Activated T-cell treated with anti-CD3 and anti-CD28 coated beads, Interleukin-2, amount 50 U/mL, for 4 hours (primary cell): ENCODE data around the gene ZSCAN1. TPM values are rescaled to one million over a fixed set of nuclear protein-coding genes. Genes with fewer than 3 reads are reported as not detected.
A peak's percentile ranks its signal among the peaks of the same experiment; 100 is the strongest.

Source experiments
- ATAC-seq, 2 donors: fragments of 200-7000 bp; cut with Tn5 transposase; one replicate each; pipeline ENCODE4 v1.10.0; 2021
- DNase-seq: peaks from one replicate; pipeline ENCODE4 v3.0.0-alpha.2; 2020
- H3K27me3 Mint-ChIP-seq: one replicate; pipeline ENCODE4 v1.8.0; 2021; ENCODE audit warnings: low read depth, mixed read lengths
- H3K36me3 Mint-ChIP-seq: one replicate; pipeline ENCODE4 v1.8.0; 2022; ENCODE audit warnings: mixed read lengths; ENCODE audit not compliant: insufficient read depth
- H3K4me1 Mint-ChIP-seq: one replicate; pipeline ENCODE4 v1.8.0; 2021; ENCODE audit warnings: low read depth, mixed read lengths
- H3K4me3 Mint-ChIP-seq: one replicate; pipeline ENCODE4 v1.8.0; 2021; ENCODE audit warnings: mild to moderate bottlenecking, moderate library complexity, mixed read lengths
- H3K9me3 Mint-ChIP-seq: one replicate; pipeline ENCODE4 v1.8.0; 2021; ENCODE audit warnings: mixed read lengths
- total RNA-seq, 3 donors: library from RNA; stranded (reverse); gene quantifications; one replicate each; pipeline ENCODE4 v1.2.1, GENCODE V29; 2021

Gene ZSCAN1
- total RNA-seq, 3 donors from 2014 or later: not detected

DNA sequence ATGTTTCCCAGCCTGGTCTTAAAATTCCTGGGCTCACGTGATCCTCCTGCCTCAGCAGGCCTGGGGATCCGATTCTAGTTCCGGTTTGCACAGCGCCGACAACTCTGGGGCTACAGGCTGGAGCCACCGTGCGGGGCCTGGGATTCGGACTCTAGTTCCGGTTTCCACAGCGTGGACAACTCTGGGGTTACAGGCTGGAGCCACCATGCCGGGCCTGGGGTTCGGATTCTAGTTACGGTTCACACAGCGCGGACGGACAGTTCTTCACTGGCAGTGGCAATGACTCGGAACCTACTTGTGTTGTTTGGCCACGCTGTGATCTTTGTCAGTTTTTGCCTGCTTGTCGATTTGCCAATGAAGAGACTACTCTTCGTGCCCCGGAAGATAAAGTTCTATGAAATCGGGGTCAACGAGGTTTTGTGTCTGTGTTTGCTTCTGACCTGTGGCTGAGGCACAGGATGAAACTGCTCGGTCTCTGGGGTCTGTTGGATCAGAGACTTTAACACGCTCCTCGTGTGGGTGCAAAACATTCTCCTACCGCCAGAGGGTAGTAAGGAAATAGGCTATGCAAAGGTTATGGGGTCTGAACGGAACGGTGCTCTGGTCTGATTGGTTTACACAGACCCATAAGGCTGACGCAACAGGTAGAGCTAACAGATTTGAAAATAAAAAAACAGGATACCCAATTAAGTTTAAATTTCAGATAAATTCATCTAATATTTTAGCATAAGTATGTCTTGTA is 12.1 kb upstream of the ZSCAN1 start:
- Mint-ChIP-seq H3K36me3 (no peaks in the 10 kb centered on the region), H3K9me3 (peaks cover 28% of the 10 kb centered on the region), H3K27me3 (peaks cover 3% of the 10 kb centered on the region), H3K4me3 (no peak overlapping the region), H3K4me1 (no peaks in the 10 kb centered on the region)
- DNase-seq (no peak), ATAC-seq (peak; percentile 59 to 71)

DNA sequence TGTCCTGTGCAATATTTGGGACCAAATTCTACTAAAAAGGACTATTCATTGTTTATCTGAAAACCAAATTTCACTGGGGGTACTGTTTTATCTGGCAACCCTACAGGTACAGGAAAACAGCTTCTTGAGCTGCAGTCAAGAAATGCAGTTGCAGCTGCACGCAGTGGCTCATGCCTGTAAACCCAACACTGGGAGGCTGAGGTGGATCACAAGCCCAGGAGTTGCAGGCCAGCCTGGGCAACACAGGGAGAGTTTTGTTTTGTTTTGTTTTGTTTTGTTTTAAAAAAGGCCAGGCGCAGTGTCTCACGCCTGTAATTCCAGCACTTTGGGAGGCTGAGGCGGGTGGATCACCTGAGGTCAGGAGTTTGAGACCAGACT is 11.6 kb upstream of the ZSCAN1 start:
- H3K4me3 Mint-ChIP-seq: no peak overlapping the region
- H3K27me3 Mint-ChIP-seq: peaks cover under 1% of the 10 kb centered on the region
- H3K4me1 Mint-ChIP-seq: no peaks in the 10 kb centered on the region
- H3K36me3 Mint-ChIP-seq: no peaks in the 10 kb centered on the region
- ATAC-seq: no peak
- peaks cover 31% of the 10 kb centered on the region for H3K9me3 Mint-ChIP-seq
- no peak for DNase-seq

- H3K4me3 Mint-ChIP-seq: no peak overlapping the region
- H3K36me3 Mint-ChIP-seq: no peaks in the 10 kb centered on the region
- ATAC-seq: no peak
- H3K9me3 Mint-ChIP-seq: peaks cover 41% of the 10 kb centered on the region
- no peak for DNase-seq
- no peaks in the 10 kb centered on the region for H3K4me1 Mint-ChIP-seq
- no peaks in the 10 kb centered on the region for H3K27me3 Mint-ChIP-seq
Observed at GRCh38 chr19:58024661-58025060, 9.2 kb upstream of the ZSCAN1 start.

DNA sequence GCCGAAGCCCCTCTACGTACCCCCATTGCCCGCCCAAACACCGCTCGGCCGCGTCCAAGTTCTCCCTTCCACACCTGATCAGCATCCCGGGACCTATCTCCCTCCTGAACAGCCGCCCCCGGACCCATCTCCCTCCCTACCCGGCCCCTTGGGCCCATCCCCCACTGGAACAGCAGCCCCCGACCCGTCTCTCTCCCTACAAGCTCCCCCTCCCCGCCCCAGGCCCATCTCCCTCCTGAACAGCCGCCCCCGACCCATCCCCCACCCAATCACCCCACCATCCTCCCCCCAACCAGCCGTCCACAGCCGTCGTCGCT is 610 bp downstream of the ZSCAN1 start:
- peaks cover 25% of the 10 kb centered on the region for H3K9me3 Mint-ChIP-seq
- H3K36me3 Mint-ChIP-seq: peaks cover 9% of the 10 kb centered on the region
- H3K27me3 Mint-ChIP-seq: peaks cover 29% of the 10 kb centered on the region
- no peak overlapping the region for H3K4me3 Mint-ChIP-seq
- no peak for ATAC-seq
- no peaks in the 10 kb centered on the region for H3K4me1 Mint-ChIP-seq
- DNase-seq: no peak

GRCh38 chr19:58035863-58036262 is 2.0 kb downstream of the ZSCAN1 start:
- H3K36me3 Mint-ChIP-seq: peaks cover 9% of the 10 kb centered on the region
- no peak overlapping the region for H3K4me3 Mint-ChIP-seq
- H3K9me3 Mint-ChIP-seq: peaks cover 23% of the 10 kb centered on the region
- H3K27me3 Mint-ChIP-seq: peaks cover 29% of the 10 kb centered on the region
- no peaks in the 10 kb centered on the region for H3K4me1 Mint-ChIP-seq
- DNase-seq (no peak), ATAC-seq (no peak)

DNA sequence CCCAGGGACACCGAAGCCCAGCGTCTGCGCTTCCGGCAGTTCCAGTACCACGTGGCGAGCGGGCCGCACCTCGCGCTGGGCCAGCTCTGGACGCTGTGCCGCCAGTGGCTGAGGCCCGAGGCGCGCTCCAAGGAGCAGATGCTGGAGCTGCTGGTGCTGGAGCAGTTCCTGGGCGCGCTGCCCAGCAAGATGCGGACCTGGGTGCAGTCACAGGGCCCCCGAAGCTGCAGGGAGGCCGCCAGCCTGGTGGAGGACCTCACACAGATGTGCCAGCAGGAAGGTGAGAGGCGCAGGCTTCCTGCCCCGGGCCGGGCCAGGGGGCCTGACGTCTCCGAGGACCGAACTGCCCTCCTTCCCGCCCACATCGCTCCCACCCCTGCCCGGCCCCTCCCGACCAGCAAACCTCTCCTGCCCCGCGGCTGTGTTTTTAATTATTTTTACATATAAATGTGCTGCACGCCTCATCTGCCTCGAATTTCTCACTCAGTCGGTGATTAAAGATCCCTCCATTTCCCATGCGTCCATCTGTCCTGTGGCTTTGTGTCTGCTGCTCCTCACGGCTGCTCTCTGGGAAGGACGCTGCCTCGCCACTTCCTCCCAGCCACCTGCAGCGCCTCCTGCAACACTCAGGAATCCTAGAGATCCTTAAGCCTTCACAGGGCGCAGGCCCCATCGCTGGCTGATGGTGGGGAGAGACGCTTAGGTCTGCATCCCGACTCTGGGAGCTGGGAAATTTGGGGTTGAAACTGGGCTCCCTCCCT is 4.3 kb downstream of the ZSCAN1 start:
- H3K4me1 Mint-ChIP-seq: no peaks in the 10 kb centered on the region
- DNase-seq: no peak
- peaks cover 23% of the 10 kb centered on the region for H3K9me3 Mint-ChIP-seq
- H3K36me3 Mint-ChIP-seq: peaks cover 9% of the 10 kb centered on the region
- peaks cover 26% of the 10 kb centered on the region for H3K27me3 Mint-ChIP-seq
- ATAC-seq: no peak
- H3K4me3 Mint-ChIP-seq: no peak overlapping the region

DNA sequence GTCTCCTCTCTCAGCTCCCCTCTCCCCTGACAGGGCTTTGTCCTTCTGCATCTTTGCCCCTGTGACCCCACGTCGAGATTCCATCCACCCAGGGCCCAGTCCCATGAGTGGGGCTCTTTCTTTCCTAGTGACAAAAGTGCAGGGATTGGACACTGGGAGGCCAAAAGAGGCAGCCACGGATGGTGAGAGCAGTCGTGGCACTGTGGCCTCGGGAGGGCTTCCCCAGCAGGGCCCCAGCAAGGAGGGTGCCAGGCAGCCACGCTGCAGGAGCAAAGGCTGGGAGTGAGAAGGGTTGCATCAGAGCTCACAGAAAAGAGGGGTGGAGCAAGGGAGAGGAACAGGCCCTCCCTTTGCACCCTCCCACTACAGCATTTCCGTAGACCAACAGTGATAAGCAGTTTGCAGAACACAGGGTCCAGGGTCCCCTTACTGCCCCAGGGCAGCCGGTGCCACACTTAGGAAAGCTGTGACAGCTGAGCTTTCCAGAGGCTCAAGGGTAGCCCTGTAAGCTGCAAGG is 4.9 kb downstream of the ZSCAN1 start:
- Mint-ChIP-seq H3K9me3 (peaks cover 28% of the 10 kb centered on the region), H3K36me3 (peaks cover 9% of the 10 kb centered on the region), H3K27me3 (peaks cover 26% of the 10 kb centered on the region), H3K4me3 (no peak overlapping the region), H3K4me1 (no peaks in the 10 kb centered on the region)
- DNase-seq (no peak), ATAC-seq (no peak)

- no peak for ATAC-seq
- no peak for DNase-seq
- Mint-ChIP-seq H3K27me3 (peaks cover 12% of the 10 kb centered on the region), H3K4me3 (no peak overlapping the region), H3K4me1 (no peaks in the 10 kb centered on the region), H3K9me3 (peaks cover 23% of the 10 kb centered on the region), H3K36me3 (peaks cover 4% of the 10 kb centered on the region)
Observed at GRCh38 chr19:58040751-58041525, 7.1 kb downstream of the ZSCAN1 start.

DNA sequence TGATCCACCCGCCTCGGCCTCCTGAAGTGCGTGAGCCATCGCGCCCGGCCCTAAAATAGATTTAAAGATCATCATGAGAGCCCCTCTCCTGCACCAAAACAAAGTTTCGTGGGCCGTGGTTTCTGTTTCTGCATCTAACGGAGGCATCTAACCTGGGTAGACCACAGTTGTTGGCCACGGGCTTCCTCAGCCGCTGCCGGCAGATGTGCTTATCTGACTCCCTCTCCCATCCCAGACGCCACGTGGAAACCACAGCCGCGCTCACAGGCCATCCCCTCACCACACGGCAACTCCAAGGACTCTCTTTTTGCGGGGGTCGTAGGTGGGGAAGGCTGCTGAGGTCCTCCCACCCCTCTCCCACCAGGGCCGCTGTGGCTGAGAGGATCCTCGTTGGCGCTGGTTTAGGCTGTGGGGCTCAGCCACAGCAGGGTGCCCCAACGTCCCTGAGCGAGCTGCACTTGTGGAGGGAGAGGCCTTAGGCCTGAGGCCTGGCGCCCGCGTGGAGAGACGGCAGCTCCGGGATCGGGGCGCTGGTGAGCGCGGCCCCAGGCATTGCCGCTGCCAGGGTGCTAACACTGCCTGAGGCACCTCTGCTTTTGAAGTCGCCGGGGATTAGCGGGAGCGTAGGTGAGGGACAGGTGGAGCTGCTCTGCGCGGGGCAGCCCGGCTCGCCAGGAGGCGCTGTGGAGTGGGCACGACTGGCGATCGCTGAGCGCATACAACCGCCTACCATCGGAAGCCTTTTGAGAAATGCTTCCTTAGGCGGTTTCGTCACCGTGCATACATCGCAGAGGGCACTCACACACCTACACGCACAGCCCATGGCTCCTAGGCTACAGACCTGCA is 8.9 kb downstream of the ZSCAN1 start:
- H3K9me3 Mint-ChIP-seq: peaks cover 26% of the 10 kb centered on the region
- ATAC-seq: no peak
- no peaks in the 10 kb centered on the region for H3K4me1 Mint-ChIP-seq
- H3K27me3 Mint-ChIP-seq: peaks cover 6% of the 10 kb centered on the region
- DNase-seq: no peak
- no peak overlapping the region for H3K4me3 Mint-ChIP-seq
- H3K36me3 Mint-ChIP-seq: peaks cover 2% of the 10 kb centered on the region

DNA sequence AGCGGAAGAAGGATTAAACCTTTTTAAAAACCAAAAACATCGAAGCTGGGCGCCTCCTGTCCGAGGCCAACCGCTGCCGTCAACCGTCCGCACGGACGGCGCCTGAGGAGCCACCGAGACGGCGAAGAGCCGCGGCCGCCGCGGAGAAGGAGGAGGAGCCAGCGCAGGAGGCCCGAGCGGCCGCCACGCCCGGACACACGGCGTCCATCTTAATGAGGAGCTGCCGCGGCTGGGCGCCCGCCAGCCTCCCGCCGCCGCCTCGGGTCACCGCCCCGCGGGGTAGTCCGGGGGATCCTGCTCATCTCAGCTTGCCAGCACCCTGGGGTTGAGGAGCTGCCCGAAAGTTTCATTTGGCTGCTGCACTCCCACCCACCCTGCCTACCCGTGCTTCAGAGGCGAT is 10.6 kb downstream of the ZSCAN1 start:
- H3K4me3 Mint-ChIP-seq: no peak overlapping the region
- peaks cover 27% of the 10 kb centered on the region for H3K9me3 Mint-ChIP-seq
- H3K4me1 Mint-ChIP-seq: no peaks in the 10 kb centered on the region
- no peak for ATAC-seq
- H3K36me3 Mint-ChIP-seq: peaks cover 2% of the 10 kb centered on the region
- H3K27me3 Mint-ChIP-seq: no peaks in the 10 kb centered on the region
- DNase-seq: no peak

DNA sequence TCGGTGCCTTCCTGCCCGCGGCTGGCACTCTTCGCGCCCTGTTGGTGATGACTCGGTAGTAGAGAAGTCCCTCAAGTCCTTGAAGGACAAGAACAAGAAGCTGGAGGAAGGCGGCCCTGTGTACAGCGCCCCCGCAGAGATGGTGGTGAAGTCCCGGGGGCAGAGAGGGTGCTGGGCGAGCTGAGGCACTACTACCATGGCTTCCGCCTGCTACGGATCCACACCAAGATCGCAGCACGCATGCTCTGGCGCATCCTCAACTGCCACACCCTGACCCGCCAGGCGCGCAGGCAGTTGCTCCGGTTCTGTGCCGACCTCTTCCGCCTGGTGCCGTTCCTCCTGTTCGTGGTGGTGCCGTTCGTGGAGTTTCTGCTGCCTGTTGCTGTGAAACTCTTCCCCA is 11.1 kb downstream of the ZSCAN1 start:
- H3K36me3 Mint-ChIP-seq: peaks cover 2% of the 10 kb centered on the region
- DNase-seq (no peak), ATAC-seq (no peak)
- no peak overlapping the region for H3K4me3 Mint-ChIP-seq
- H3K9me3 Mint-ChIP-seq: peaks cover 32% of the 10 kb centered on the region
- H3K4me1 Mint-ChIP-seq: no peaks in the 10 kb centered on the region
- H3K27me3 Mint-ChIP-seq: no peaks in the 10 kb centered on the region

- Mint-ChIP-seq H3K36me3 (peaks cover 2% of the 10 kb centered on the region), H3K4me1 (no peaks in the 10 kb centered on the region), H3K4me3 (no peak overlapping the region), H3K27me3 (no peaks in the 10 kb centered on the region), H3K9me3 (peaks cover 34% of the 10 kb centered on the region)
- no peak for ATAC-seq
- no peak for DNase-seq
Observed at GRCh38 chr19:58045411-58046050, 11.7 kb downstream of the ZSCAN1 start.

GRCh38 chr19:58046856-58047255 is 13.0 kb downstream of the ZSCAN1 start:
- Mint-ChIP-seq H3K36me3 (peaks cover 2% of the 10 kb centered on the region), H3K9me3 (peaks cover 45% of the 10 kb centered on the region), H3K27me3 (no peaks in the 10 kb centered on the region), H3K4me3 (no peak overlapping the region), H3K4me1 (no peaks in the 10 kb centered on the region)
- ATAC-seq (no peak), DNase-seq (no peak)
